ENCODE measurements around the gene KSR2. TPM values are rescaled to one million over a fixed set of nuclear protein-coding genes. Genes with fewer than 3 reads are reported as not detected.

Gene KSR2
- total RNA-seq, 1 donor from 2014 or later: 0.30 TPM

DNA sequence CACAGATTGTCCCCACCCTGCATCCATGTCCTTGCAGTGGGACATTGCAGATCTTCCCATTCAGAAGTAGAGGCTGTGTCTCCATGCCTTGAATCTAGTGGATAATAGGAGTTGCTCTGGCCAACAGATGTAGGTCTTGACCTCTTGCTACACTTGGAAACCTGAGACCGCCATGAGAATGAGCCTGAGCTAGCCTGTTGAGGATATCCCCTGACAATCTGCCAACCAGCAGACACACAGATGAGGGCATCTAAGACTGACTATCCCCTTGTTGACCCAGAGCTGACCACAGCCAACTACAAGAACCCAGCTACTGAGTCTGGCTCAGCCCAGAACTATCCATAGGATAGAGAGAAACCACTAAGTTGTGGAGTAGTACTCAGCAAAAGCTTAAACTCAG, 446.2 kb downstream of the KSR2 start:
- H3K27me3 ChIP-seq: no peaks in the 10 kb centered on the region
- no peak overlapping the region for H3K27ac ChIP-seq
- Mint-ChIP-seq H3K27ac (no peak overlapping the region), H3K4me3 (no peak overlapping the region), H3K27me3 (ENCODE audit: insufficient read depth, low read depth) (peaks cover 2% of the 10 kb centered on the region), H3K9me3 (no peaks in the 10 kb centered on the region), H3K36me3 (no peaks in the 10 kb centered on the region), H3K4me1 (peaks cover 16% of the 10 kb centered on the region)
- no peaks in the 10 kb centered on the region for H3F3A ChIP-seq (ENCODE audit: low read depth)
- H3K36me3 ChIP-seq: no peaks in the 10 kb centered on the region
- H3K9ac ChIP-seq: no peak overlapping the region
- H3K79me2 ChIP-seq (ENCODE audit: low read depth): no peaks in the 10 kb centered on the region
- H3K4me1 ChIP-seq: peaks cover 7% of the 10 kb centered on the region
- no peak for DNase-seq (ENCODE audit: low spot score)
- TF ChIP-seq, protein P1, sequence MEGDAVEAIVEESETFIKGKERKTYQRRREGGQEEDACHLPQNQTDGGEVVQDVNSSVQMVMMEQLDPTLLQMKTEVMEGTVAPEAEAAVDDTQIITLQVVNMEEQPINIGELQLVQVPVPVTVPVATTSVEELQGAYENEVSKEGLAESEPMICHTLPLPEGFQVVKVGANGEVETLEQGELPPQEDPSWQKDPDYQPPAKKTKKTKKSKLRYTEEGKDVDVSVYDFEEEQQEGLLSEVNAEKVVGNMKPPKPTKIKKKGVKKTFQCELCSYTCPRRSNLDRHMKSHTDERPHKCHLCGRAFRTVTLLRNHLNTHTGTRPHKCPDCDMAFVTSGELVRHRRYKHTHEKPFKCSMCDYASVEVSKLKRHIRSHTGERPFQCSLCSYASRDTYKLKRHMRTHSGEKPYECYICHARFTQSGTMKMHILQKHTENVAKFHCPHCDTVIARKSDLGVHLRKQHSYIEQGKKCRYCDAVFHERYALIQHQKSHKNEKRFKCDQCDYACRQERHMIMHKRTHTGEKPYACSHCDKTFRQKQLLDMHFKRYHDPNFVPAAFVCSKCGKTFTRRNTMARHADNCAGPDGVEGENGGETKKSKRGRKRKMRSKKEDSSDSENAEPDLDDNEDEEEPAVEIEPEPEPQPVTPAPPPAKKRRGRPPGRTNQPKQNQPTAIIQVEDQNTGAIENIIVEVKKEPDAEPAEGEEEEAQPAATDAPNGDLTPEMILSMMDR (IDR thresholded peaks at IDR 0.05): no peak
- TF ChIP-seq EZH2 (IDR thresholded peaks at IDR 0.05) (no peak), EZH2phosphoT487 (IDR thresholded peaks at IDR 0.05) (no peak)
- no peak overlapping the region for H3K4me3 ChIP-seq
- no peak overlapping the region for H3K4me2 ChIP-seq
- H4K20me1 ChIP-seq (ENCODE audit: low read depth): no peaks in the 10 kb centered on the region
- H2AFZ ChIP-seq (replicated peaks): no peak overlapping the region
- H3K9me3 ChIP-seq (ENCODE audit: low read depth): no peaks in the 10 kb centered on the region

DNA sequence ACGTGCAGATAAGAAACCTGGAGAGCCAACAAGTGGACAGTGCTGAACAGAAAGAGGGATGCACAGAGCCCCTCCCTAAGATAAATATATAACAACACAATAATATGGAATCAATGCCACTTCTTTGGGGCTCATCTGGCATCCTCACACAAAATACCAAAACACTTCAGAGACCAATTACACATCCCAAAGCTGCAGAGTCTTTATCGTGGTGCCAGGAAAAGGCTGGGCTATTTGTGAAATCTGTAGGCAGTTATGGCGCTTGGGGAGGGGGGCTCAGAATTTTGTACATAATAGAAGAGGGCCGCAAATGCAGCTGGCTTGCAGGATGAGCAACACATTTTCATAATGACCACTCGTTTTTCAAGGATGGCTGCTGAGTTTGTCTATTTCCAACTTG, 446.9 kb downstream of the KSR2 start:
- DNase-seq (ENCODE audit: low spot score): no peak
- peaks cover 7% of the 10 kb centered on the region for H3K4me1 ChIP-seq
- H3K9ac ChIP-seq: no peak overlapping the region
- no peak overlapping the region for H3K27ac Mint-ChIP-seq
- H3K4me3 ChIP-seq: no peak overlapping the region
- peaks cover 12% of the 10 kb centered on the region for H3K4me1 Mint-ChIP-seq
- H4K20me1 ChIP-seq (ENCODE audit: low read depth): no peaks in the 10 kb centered on the region
- H3F3A ChIP-seq (ENCODE audit: low read depth): no peaks in the 10 kb centered on the region
- H3K36me3 ChIP-seq: no peaks in the 10 kb centered on the region
- no peak overlapping the region for H2AFZ ChIP-seq (replicated peaks)
- no peak for TF ChIP-seq EZH2phosphoT487 (IDR thresholded peaks at IDR 0.05)
- TF ChIP-seq, protein P1 (IDR thresholded peaks at IDR 0.05): no peak
- peaks cover 2% of the 10 kb centered on the region for H3K27me3 Mint-ChIP-seq (ENCODE audit: insufficient read depth, low read depth)
- no peaks in the 10 kb centered on the region for H3K9me3 ChIP-seq (ENCODE audit: low read depth)
- H3K9me3 Mint-ChIP-seq: no peaks in the 10 kb centered on the region
- H3K27ac ChIP-seq: no peak overlapping the region
- H3K27me3 ChIP-seq: no peaks in the 10 kb centered on the region
- no peak overlapping the region for H3K4me3 Mint-ChIP-seq
- H3K36me3 Mint-ChIP-seq: no peaks in the 10 kb centered on the region
- H3K4me2 ChIP-seq: no peak overlapping the region
- H3K79me2 ChIP-seq (ENCODE audit: low read depth): no peaks in the 10 kb centered on the region

- Mint-ChIP-seq H3K36me3 (no peaks in the 10 kb centered on the region), H3K4me1 (peaks cover 7% of the 10 kb centered on the region), H3K4me3 (no peak overlapping the region), H3K9me3 (no peaks in the 10 kb centered on the region), H3K27ac (no peak overlapping the region), H3K27me3 (ENCODE audit: insufficient read depth, low read depth) (peaks cover 2% of the 10 kb centered on the region)
- H2AFZ ChIP-seq (replicated peaks): no peak overlapping the region
- H3K79me2 ChIP-seq (ENCODE audit: low read depth): no peaks in the 10 kb centered on the region
- DNase-seq (ENCODE audit: low spot score): no peak
- no peak overlapping the region for H3K27ac ChIP-seq
- H3K27me3 ChIP-seq: no peaks in the 10 kb centered on the region
- peaks cover 3% of the 10 kb centered on the region for H3K4me1 ChIP-seq
- no peak overlapping the region for H3K4me2 ChIP-seq
- no peak for TF ChIP-seq EZH2 (IDR thresholded peaks at IDR 0.05)
- TF ChIP-seq, protein P1 (IDR thresholded peaks at IDR 0.05): no peak
- TF ChIP-seq EZH2phosphoT487 (IDR thresholded peaks at IDR 0.05): no peak
- no peak overlapping the region for H3K4me3 ChIP-seq
- no peak overlapping the region for H3K9ac ChIP-seq
- H3F3A ChIP-seq (ENCODE audit: low read depth): no peaks in the 10 kb centered on the region
- no peaks in the 10 kb centered on the region for H4K20me1 ChIP-seq (ENCODE audit: low read depth)
- H3K36me3 ChIP-seq: no peaks in the 10 kb centered on the region
- H3K9me3 ChIP-seq (ENCODE audit: low read depth): no peaks in the 10 kb centered on the region
Measured at GRCh38 chr12:117521346-117521745, 447.4 kb downstream of the KSR2 start.
